Vagina (tissue), 2 donors: ENCODE results near the gene ODAM. TPM values are rescaled to one million over a fixed set of nuclear protein-coding genes. Genes with fewer than 3 reads are reported as not detected.

Experiments
- DNase-seq, 2 donors: peaks; one replicate each; pipeline ENCODE4 v3.0.0-alpha.2; 2017; ENCODE audit errors: extremely low spot score in 2 of 2
- H3K27ac ChIP-seq: fragments of 200-600 bp; sonication (generic); one replicate; pipeline ENCODE4 v1.5.1; 2019
- H3K27me3 ChIP-seq: fragments of 200-600 bp; sonication (generic); one replicate; pipeline ENCODE4 v1.5.1; 2019
- H3K36me3 ChIP-seq, 2 donors: fragments of 200-600 bp; sonication (generic); one replicate each; pipeline ENCODE4 v1.5.1; 2017 to 2019
- H3K4me1 ChIP-seq: fragments of 200-600 bp; sonication (generic); one replicate; pipeline ENCODE4 v1.5.1; 2019
- H3K4me3 ChIP-seq, 2 donors: fragments of 200-600 bp; sonication (generic); 1 replicate in 1 of 2; 2 replicates in 1 of 2; pipeline ENCODE4 v1.5.1; 2016 to 2019
- H3K9me3 ChIP-seq: fragments of 200-600 bp; sonication (generic); one replicate; pipeline ENCODE4 v1.5.1; 2019
- CTCF ChIP-seq, 3 experiments: fragments of 450-650 bp in 2 of 3; fragments of 200-600 bp in 1 of 3; sonication (generic) in 1 of 3; IDR thresholded peaks; one replicate each; pipeline ENCODE4 v1.5.1; 2017 to 2019; ENCODE audit warnings: antibody characterized with exemption in 3 of 3, mild to moderate bottlenecking in 2 of 3, moderate library complexity in 2 of 3
- POLR2A ChIP-seq, 2 donors: fragments of 450-650 bp; IDR thresholded peaks; one replicate each; pipeline ENCODE4 v1.6.1; 2017; ENCODE audit warnings: antibody characterized with exemption in 2 of 2, mild to moderate bottlenecking in 2 of 2, moderate library complexity in 2 of 2
- POLR2AphosphoS5 ChIP-seq, 2 donors: sonication (generic); formaldehyde crosslinking; IDR thresholded peaks; one replicate each; pipeline ENCODE4 v1.9.0; 2017; ENCODE audit warnings: antibody characterized with exemption in 2 of 2, mild to moderate bottlenecking in 2 of 2, low read depth in 1 of 2; ENCODE audit not compliant: insufficient read depth in 1 of 2
- intact Hi-C: fragments of 100-400 bp; cut with DNase I; formaldehyde crosslinking; loops from one replicate; pipeline ENCODE4 v1.15.1; 2023
- total RNA-seq: library from RNA; depleted of rRNA; stranded (reverse); fragments of >200 nt; gene quantifications from one replicate; pipeline ENCODE4 v1.2.3, GENCODE V29; 2016

ODAM gene
- total RNA-seq, 1 donor from 2014 or later: not detected

- intact Hi-C loops: no loop called here
- no peaks in the 10 kb centered on the region for H3K27me3 ChIP-seq
- no peaks in the 10 kb centered on the region for H3K4me1 ChIP-seq
- no peak for TF ChIP-seq POLR2A (IDR thresholded peaks at IDR 0.05)
- no peak for TF ChIP-seq CTCF (IDR thresholded peaks at IDR 0.05)
- no peak for TF ChIP-seq POLR2AphosphoS5 (IDR thresholded peaks at IDR 0.05; ENCODE audit: insufficient read depth in 1 of 2, low read depth in 1 of 2)
- H3K36me3 ChIP-seq: no peaks in the 10 kb centered on the region
- DNase-seq: no peak
- no peak overlapping the region for H3K27ac ChIP-seq
- H3K4me3 ChIP-seq: no peak overlapping the region
- no peaks in the 10 kb centered on the region for H3K9me3 ChIP-seq
Observed at GRCh38 chr4:70183168-70183939, 12.2 kb upstream of the ODAM start.

DNA sequence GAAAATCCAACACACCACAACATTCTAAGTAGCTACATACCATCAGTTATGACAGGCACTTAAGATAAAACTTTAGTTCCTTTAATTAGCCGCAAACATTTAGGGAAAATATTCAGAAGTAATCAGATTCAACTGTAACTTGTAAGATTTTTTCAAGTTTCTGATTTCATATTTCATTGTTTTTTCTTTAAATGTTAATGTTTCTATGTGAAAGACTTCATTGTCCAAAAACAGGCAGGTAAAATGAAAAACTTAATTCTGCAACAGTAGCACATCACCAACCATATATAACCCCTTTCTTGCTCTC lies 11.6 kb upstream of the ODAM start:
- Histone ChIP-seq H3K27ac (no peak overlapping the region), H3K4me1 (no peaks in the 10 kb centered on the region), H3K4me3 (no peak overlapping the region), H3K36me3 (no peaks in the 10 kb centered on the region), H3K9me3 (no peaks in the 10 kb centered on the region), H3K27me3 (no peaks in the 10 kb centered on the region)
- TF ChIP-seq POLR2AphosphoS5 (IDR thresholded peaks at IDR 0.05; ENCODE audit: insufficient read depth in 1 of 2, low read depth in 1 of 2): no peak
- TF ChIP-seq POLR2A (IDR thresholded peaks at IDR 0.05): no peak
- TF ChIP-seq CTCF (IDR thresholded peaks at IDR 0.05): no peak
- DNase-seq: no peak
- intact Hi-C loops: no loop called here

GRCh38 chr4:70187216-70187615 lies 8.3 kb upstream of the ODAM start:
- DNase-seq: no peak
- Histone ChIP-seq H3K27me3 (no peaks in the 10 kb centered on the region), H3K9me3 (no peaks in the 10 kb centered on the region), H3K27ac (no peak overlapping the region), H3K36me3 (no peaks in the 10 kb centered on the region), H3K4me3 (no peak overlapping the region), H3K4me1 (no peaks in the 10 kb centered on the region)
- intact Hi-C loops: no loop called here
- TF ChIP-seq CTCF (IDR thresholded peaks at IDR 0.05) (no peak), POLR2A (IDR thresholded peaks at IDR 0.05) (no peak), POLR2AphosphoS5 (IDR thresholded peaks at IDR 0.05; ENCODE audit: insufficient read depth in 1 of 2, low read depth in 1 of 2) (no peak)

DNA sequence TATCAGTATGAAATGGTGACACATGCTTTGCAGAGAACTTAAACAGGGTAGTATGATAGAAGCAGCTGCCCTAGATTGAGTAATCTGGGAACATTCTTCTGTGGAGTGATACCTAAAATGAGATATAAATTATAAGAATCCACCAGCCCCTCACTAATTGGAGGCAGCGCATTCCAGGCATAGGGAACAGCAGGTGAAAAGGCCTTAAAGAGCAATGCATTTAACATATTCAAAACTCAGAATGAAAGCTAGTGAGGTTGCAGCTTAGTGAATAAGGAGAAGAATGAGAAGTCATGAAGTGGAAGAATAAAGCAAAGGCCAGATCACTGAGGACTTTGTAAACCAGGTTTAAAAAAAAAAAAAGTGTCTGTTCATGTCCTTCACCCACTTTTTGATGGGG lies 4.9 kb upstream of the ODAM start:
- intact Hi-C loops: no loop called here
- H3K4me3 ChIP-seq: no peak overlapping the region
- DNase-seq: no peak
- no peaks in the 10 kb centered on the region for H3K9me3 ChIP-seq
- no peak overlapping the region for H3K27ac ChIP-seq
- no peaks in the 10 kb centered on the region for H3K27me3 ChIP-seq
- TF ChIP-seq POLR2AphosphoS5 (IDR thresholded peaks at IDR 0.05; ENCODE audit: insufficient read depth in 1 of 2, low read depth in 1 of 2) (no peak), CTCF (IDR thresholded peaks at IDR 0.05) (no peak), POLR2A (IDR thresholded peaks at IDR 0.05) (no peak)
- H3K4me1 ChIP-seq: no peaks in the 10 kb centered on the region
- H3K36me3 ChIP-seq: no peaks in the 10 kb centered on the region

DNA sequence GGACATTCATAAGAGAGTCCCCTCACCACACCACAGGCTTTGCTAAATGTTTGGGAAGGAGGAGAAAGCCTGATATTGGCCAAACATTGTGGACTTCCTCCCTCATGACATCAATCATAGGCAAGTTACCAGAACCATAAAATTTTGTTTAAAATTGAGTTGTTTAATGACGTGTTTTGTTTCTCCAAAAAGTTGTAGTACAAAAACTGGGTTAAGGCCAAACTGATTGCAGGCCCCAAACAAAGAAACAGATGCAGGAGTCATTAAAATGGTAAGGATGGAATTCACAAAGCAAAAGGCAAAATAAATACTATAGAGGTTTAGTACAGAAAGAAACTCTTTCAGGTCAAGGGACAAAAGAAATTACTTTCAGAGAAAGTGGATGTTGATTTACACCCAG lies 3.9 kb upstream of the ODAM start:
- intact Hi-C loops: no loop called here
- Histone ChIP-seq H3K4me3 (no peak overlapping the region), H3K4me1 (no peaks in the 10 kb centered on the region), H3K36me3 (no peaks in the 10 kb centered on the region), H3K27ac (no peak overlapping the region), H3K9me3 (no peaks in the 10 kb centered on the region), H3K27me3 (no peaks in the 10 kb centered on the region)
- TF ChIP-seq POLR2A (IDR thresholded peaks at IDR 0.05) (no peak), CTCF (IDR thresholded peaks at IDR 0.05) (no peak), POLR2AphosphoS5 (IDR thresholded peaks at IDR 0.05; ENCODE audit: insufficient read depth in 1 of 2, low read depth in 1 of 2) (no peak)
- DNase-seq: no peak
